Measurements from ENCODE around the gene BABAM2. TPM values are rescaled to one million over a fixed set of nuclear protein-coding genes. Genes with fewer than 3 reads are reported as not detected.

The BABAM2 gene
- total RNA-seq, 2 experiments from 2014 or later, result 41.9 to 49.7 TPM

GRCh38 chr2:28375236-28375635 is 484.7 kb downstream of the BABAM2 start:
- no peaks in the 10 kb centered on the region for H3K36me3 Mint-ChIP-seq (ENCODE audit: low read depth)
- H3K9me3 Mint-ChIP-seq, result no peaks in the 10 kb centered on the region
- ChIA-PET POLR2A (no interaction called here), CTCF (interaction anchor here (1.1 kb wide), 1 partner anchor 10 kb away, joined by 6 read pairs; no protein-coding TSS in a partner anchor)
- H3K4me3 Mint-ChIP-seq, result no peak overlapping the region
- H3K27me3 Mint-ChIP-seq, result peaks cover 20% of the 10 kb centered on the region
- H3K27ac Mint-ChIP-seq, result no peak overlapping the region
- H3K4me1 Mint-ChIP-seq, result peaks cover 31% of the 10 kb centered on the region
- no peak for DNase-seq

- Mint-ChIP-seq H3K36me3 (ENCODE audit: low read depth) (no peaks in the 10 kb centered on the region), H3K9me3 (no peaks in the 10 kb centered on the region), H3K27ac (no peak overlapping the region), H3K4me3 (no peak overlapping the region), H3K4me1 (peaks cover 33% of the 10 kb centered on the region), H3K27me3 (peaks cover 17% of the 10 kb centered on the region)
- CTCF ChIA-PET, result interaction anchor here (0.6 to 1.1 kb wide), 6 partner anchors 10 to 331 kb away, joined by 3 to 6 read pairs (median 3); no protein-coding TSS in a partner anchor
- DNase-seq, result no peak
- POLR2A ChIA-PET, result no interaction called here
These were observed 485.5 kb downstream of the BABAM2 start for GRCh38 chr2:28375742-28376631.

DNA sequence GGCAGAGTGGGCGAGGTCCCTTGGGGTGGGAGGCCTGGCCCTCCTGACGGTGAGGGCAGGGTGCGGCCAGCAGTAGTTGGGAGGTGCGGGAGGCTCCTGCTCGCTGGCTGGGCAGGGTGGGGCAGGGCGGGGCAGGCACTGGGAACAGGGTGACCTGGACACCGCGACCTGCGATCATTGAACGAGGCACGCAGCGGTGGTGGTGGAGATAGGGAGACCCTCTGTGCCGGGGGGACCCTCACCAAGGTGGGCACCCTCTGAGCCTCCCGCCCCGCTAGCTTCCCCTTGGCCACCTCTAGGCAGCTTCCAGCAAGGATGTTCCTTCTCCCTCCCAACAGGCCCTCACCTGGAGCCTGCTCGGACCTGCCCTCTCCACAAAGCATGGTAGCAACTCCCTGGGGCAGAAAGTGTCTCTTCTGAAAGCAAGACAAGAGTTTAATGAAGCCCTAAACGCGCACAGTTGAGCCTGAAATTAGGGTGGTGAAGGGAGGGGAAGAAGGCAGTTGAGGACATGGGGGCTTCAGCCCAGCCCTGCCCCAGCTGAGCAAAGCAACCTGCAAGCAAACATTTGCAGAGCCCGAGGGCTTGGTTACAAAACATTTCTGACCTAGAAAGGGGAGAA is 486.8 kb downstream of the BABAM2 start:
- Mint-ChIP-seq H3K9me3 (no peaks in the 10 kb centered on the region), H3K36me3 (ENCODE audit: low read depth) (no peaks in the 10 kb centered on the region), H3K4me3 (no peak overlapping the region), H3K27ac (no peak overlapping the region), H3K27me3 (peaks cover 16% of the 10 kb centered on the region), H3K4me1 (peaks cover 39% of the 10 kb centered on the region)
- no peak for DNase-seq
- ChIA-PET CTCF (interaction anchor here (1.3 to 2.3 kb wide), 2 partner anchors 9 to 14 kb away, joined by 3 to 11 read pairs; no protein-coding TSS in a partner anchor), POLR2A (no interaction called here)

GRCh38 chr2:28377984-28378678 is 487.6 kb downstream of the BABAM2 start:
- peak overlapping the region; percentile 7 for H3K27ac Mint-ChIP-seq
- no peak overlapping the region for H3K4me3 Mint-ChIP-seq
- CTCF ChIA-PET, result interaction anchor here (1.0 to 3.3 kb wide), 8 partner anchors 10 to 31 kb away, joined by 3 to 21 read pairs (median 4); no protein-coding TSS in a partner anchor
- no peak for DNase-seq
- H3K36me3 Mint-ChIP-seq (ENCODE audit: low read depth), result no peaks in the 10 kb centered on the region
- H3K4me1 Mint-ChIP-seq, result peaks cover 46% of the 10 kb centered on the region
- H3K27me3 Mint-ChIP-seq, result peaks cover 7% of the 10 kb centered on the region
- H3K9me3 Mint-ChIP-seq, result no peaks in the 10 kb centered on the region
- POLR2A ChIA-PET, result interaction anchor here (1.0 kb wide), 1 partner anchor 8 kb away, joined by 3 read pairs; no protein-coding TSS in a partner anchor

DNA sequence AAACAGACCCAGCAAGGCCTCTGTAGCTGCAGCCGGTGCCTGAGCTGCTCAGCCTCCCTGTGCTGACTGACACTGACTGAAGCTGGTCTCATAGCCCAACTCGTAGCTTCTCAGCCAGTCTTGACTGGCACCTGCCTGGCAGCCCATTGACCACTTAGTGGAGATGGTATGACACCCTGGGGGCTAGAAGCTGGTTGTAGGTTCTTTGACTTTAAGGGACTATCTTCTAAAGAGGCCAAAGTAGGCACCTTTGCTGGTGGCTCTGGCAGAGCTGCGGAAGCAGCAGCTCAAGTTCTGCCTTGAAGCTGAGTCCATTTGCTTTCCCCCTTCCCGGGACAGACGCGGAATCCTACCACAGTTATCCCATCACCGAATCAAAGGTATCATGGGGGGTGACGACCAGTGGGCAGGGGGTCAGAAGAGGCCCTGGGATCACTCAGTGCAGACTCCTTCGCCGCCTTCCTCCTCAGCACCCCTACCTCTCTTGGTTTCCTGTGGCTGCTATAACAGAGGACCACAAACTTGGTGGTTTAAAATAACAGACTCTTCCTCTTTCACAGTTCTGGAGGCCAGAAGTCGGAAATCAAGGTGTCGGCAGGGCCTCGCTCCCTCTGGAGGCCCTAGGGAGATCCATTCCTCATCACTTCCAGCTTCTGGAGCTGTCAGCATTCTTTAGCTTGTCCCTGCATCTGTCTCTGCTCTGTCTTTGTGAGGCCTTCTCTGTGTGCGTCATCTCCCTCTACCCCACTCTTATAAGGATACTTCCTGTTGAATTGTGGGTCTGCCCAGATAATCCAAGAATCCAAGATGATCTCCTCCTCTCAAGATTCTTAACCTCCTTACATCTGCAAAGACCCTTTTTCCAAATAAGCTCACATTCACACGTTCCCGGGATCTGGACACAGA is 488.4 kb downstream of the BABAM2 start:
- POLR2A ChIA-PET, result interaction anchor here (1.0 kb wide), 1 partner anchor 9 kb away, joined by 3 read pairs; no protein-coding TSS in a partner anchor
- peak overlapping the region; percentile 85 for H3K27ac Mint-ChIP-seq
- H3K4me1 Mint-ChIP-seq, result peaks cover 48% of the 10 kb centered on the region
- DNase-seq, result no peak
- H3K9me3 Mint-ChIP-seq, result no peaks in the 10 kb centered on the region
- no peaks in the 10 kb centered on the region for H3K36me3 Mint-ChIP-seq (ENCODE audit: low read depth)
- peak overlapping the region; percentile 6 for H3K4me3 Mint-ChIP-seq
- H3K27me3 Mint-ChIP-seq, result peaks cover 1% of the 10 kb centered on the region
- CTCF ChIA-PET, result interaction anchor here (0.8 to 3.3 kb wide), 9 partner anchors 10 to 80 kb away, joined by 3 to 21 read pairs (median 3); no protein-coding TSS in a partner anchor

DNA sequence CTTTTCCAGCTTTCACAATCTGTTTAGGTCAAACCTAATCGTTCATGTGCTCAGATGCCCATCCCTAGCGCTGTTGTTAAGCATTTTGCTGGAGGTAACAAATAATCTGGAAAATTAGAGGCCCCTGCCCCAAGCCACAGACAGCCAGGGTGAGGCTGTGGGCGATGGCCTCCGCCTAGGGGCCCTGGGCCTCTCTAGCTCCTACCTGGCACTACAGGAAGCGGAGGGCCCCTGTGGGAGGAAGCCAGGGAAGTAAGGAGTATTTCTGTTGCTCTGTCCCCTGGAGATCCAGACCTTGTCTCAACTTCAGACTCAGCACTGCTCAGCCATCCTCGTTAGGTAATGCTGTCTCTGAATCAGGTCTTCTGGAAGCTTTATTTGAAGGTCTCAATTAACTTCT is 489.7 kb downstream of the BABAM2 start:
- Mint-ChIP-seq H3K4me3 (no peak overlapping the region), H3K27me3 (no peaks in the 10 kb centered on the region), H3K4me1 (peaks cover 48% of the 10 kb centered on the region), H3K36me3 (ENCODE audit: low read depth) (no peaks in the 10 kb centered on the region), H3K9me3 (no peaks in the 10 kb centered on the region), H3K27ac (no peak overlapping the region)
- no peak for DNase-seq
- CTCF ChIA-PET, result interaction anchor here (0.6 to 3.3 kb wide), 7 partner anchors 11 to 698 kb away, joined by 3 to 21 read pairs (median 3); no protein-coding TSS in a partner anchor
- POLR2A ChIA-PET, result no interaction called here

GRCh38 chr2:28381225-28382180 is 491.0 kb downstream of the BABAM2 start:
- Mint-ChIP-seq H3K9me3 (no peaks in the 10 kb centered on the region), H3K27me3 (no peaks in the 10 kb centered on the region), H3K4me1 (peaks cover 48% of the 10 kb centered on the region), H3K36me3 (ENCODE audit: low read depth) (no peaks in the 10 kb centered on the region), H3K27ac (no peak overlapping the region), H3K4me3 (no peak overlapping the region)
- ChIA-PET CTCF (interaction anchor here (0.8 to 3.3 kb wide), 4 partner anchors 9 to 19 kb away, joined by 3 to 21 read pairs (median 3); no protein-coding TSS in a partner anchor), POLR2A (no interaction called here)
- no peak for DNase-seq

DNA sequence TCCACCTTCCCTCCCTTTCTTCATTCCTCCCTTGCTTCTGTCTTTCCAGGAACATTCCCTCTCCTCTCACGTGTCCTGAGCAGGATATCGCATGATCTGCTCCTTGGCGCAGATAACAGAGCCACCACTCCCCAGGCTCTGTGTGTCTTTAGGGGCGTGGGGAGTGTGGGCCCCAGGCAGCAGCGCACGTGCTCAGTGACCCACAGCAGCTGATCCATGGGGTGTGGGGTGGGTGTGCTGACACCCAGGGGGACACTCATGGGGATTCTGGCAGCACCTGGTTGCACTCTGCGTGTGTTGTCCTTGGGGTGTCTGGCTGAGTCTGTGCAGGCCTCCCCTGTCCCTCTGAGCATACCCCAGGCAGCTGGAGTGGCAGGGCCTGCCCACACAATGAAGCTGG is 492.2 kb downstream of the BABAM2 start:
- peak overlapping the region; percentile 15 for H3K27ac Mint-ChIP-seq
- H3K36me3 Mint-ChIP-seq (ENCODE audit: low read depth), result no peaks in the 10 kb centered on the region
- H3K4me3 Mint-ChIP-seq, result no peak overlapping the region
- peaks cover 49% of the 10 kb centered on the region for H3K4me1 Mint-ChIP-seq
- no peak for DNase-seq
- H3K27me3 Mint-ChIP-seq, result no peaks in the 10 kb centered on the region
- H3K9me3 Mint-ChIP-seq, result no peaks in the 10 kb centered on the region
- ChIA-PET CTCF (interaction anchor here (0.9 kb wide), 1 partner anchor 13 kb away, joined by 3 read pairs; no protein-coding TSS in a partner anchor), POLR2A (no interaction called here)

GRCh38 chr2:28387082-28387960 is 496.8 kb downstream of the BABAM2 start:
- ChIA-PET POLR2A (no interaction called here), CTCF (no interaction called here)
- no peak overlapping the region for H3K27ac Mint-ChIP-seq
- no peaks in the 10 kb centered on the region for H3K9me3 Mint-ChIP-seq
- H3K4me1 Mint-ChIP-seq, result peaks cover 38% of the 10 kb centered on the region
- no peaks in the 10 kb centered on the region for H3K36me3 Mint-ChIP-seq (ENCODE audit: low read depth)
- DNase-seq, result no peak
- no peak overlapping the region for H3K4me3 Mint-ChIP-seq
- H3K27me3 Mint-ChIP-seq, result no peaks in the 10 kb centered on the region

Data from activated CD4-positive, alpha-beta T cell treated with anti-CD3 and anti-CD28 coated beads, Interleukin-2, amount 10 ng/mL, durations not matched to agents 7 days and 5 days (primary cell).